ENCODE data around the gene BRAP.
"Not testable (repeated sequence)": the region's sequence is repeated elsewhere in the genome, so short reads cannot be mapped to it uniquely, and the experiment has no call there.

The BRAP gene

GRCh38 chr12:111685811-111686573 is at the start of gene BRAP, which contains the start of gene ACAD10:
Gene BRAP (minus strand): TSS chr12:111685956. CDS start chr12:111685792, 164 bp downstream.
Gene ACAD10 (plus strand): TSS chr12:111686053. CDS start chr12:111692710, 6,657 bp downstream.
- DNase-seq = peak; percentile 80

- DNase-seq = no peak
Observed at GRCh38 chr12:111733340-111733915, 47.7 kb upstream of the BRAP start.

GRCh38 chr12:111732786-111733185 is 47.0 kb upstream of the BRAP start:
- DNase-seq = no peak

GRCh38 chr12:111730420-111730819 is 44.7 kb upstream of the BRAP start:
- DNase-seq = no peak

- DNase-seq = no peak
Observed at GRCh38 chr12:111728795-111729194, 43.0 kb upstream of the BRAP start.

GRCh38 chr12:111723646-111724360 is 38.0 kb upstream of the BRAP start:
- not testable (repeated sequence) for DNase-seq

GRCh38 chr12:111720457-111720856 is 34.7 kb upstream of the BRAP start:
- DNase-seq = no peak

- DNase-seq = not testable (repeated sequence)
Observed at GRCh38 chr12:111719316-111719715, 33.6 kb upstream of the BRAP start.

GRCh38 chr12:111715279-111715678 is 29.5 kb upstream of the BRAP start:
- DNase-seq = no peak

- no peak for DNase-seq
Observed at GRCh38 chr12:111706145-111706544, 20.4 kb upstream of the BRAP start.

- DNase-seq = no peak
Observed at GRCh38 chr12:111705672-111706071, 19.9 kb upstream of the BRAP start.

- DNase-seq = no peak
Observed at GRCh38 chr12:111699962-111700361, 14.2 kb upstream of the BRAP start.

GRCh38 chr12:111693818-111694217 is 8.1 kb upstream of the BRAP start:
- no peak for DNase-seq

- DNase-seq = no peak
Observed at GRCh38 chr12:111692575-111693210, 6.9 kb upstream of the BRAP start.

- DNase-seq = no peak
Observed at GRCh38 chr12:111691262-111691661, 5.5 kb upstream of the BRAP start.

- DNase-seq = no peak
Observed at GRCh38 chr12:111687952-111688351, 2.2 kb upstream of the BRAP start.

- DNase-seq = no peak
Observed at GRCh38 chr12:111687255-111687654, 1.5 kb upstream of the BRAP start.

- no peak for DNase-seq
Observed at GRCh38 chr12:111686574-111687105, 884 bp upstream of the BRAP start.

- DNase-seq = no peak
Observed at GRCh38 chr12:111685322-111685810, 390 bp downstream of the BRAP start.

- DNase-seq = not testable (repeated sequence)
Observed at GRCh38 chr12:111684485-111685198, 1.1 kb downstream of the BRAP start.

- DNase-seq = no peak
Observed at GRCh38 chr12:111677186-111677585, 8.6 kb downstream of the BRAP start.

GRCh38 chr12:111673503-111673902 is 12.3 kb downstream of the BRAP start:
- DNase-seq = no peak

All from NK-92 treated with Interleukin-12 subunit alpha and Interleukin-12 subunit beta, amount 100 ng/mL, for 24 hours (cell line).